G401.6 (cell line): ENCODE data around the gene HOMER3.
"Not testable (repeated sequence)": the region's sequence is repeated elsewhere in the genome, so short reads cannot be mapped to it uniquely, and the experiment has no call there.

ENCODE experiments used
- FAIRE-seq: peaks from 2 replicates; lab custom pipeline; 2012; peaks lifted over from hg19 to GRCh38; lab: Jason Lieb, UNC

HOMER3 gene

DNA sequence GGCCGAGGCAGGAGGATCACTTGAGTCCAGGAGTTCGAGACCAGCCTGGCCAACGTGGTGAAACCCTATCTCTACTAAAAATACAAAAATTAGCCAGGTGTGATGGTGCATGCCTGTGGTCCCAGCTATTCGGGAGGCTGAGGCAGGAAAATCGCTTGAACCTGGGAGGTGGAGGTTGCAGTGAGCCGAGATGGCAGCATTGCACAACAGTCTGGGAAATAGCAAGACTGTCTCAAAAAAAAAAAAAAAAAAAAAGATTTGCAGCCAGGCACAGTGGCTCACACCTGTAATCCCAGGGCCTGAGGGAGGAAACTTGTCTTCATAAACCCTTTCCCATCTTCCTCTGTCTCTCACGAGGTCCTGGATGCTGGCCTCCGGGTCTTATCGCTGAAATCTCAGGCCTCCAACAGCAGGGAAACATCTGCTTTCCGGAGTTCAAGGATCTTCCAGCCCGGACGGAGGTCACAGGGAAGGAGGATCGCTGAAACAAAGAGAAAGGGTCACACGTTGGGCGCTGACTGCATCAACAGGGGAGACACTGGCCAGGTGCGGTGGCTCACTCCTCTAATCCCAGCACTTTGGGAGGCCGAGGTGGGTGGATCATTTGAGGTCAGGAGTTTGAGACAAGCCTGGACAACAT lies 11.5 kb upstream of the HOMER3 start:
- FAIRE-seq, result not testable (repeated sequence)

- FAIRE-seq, result no peak
These were observed 10.8 kb upstream of the HOMER3 start for GRCh38 chr19:18951721-18952281.

DNA sequence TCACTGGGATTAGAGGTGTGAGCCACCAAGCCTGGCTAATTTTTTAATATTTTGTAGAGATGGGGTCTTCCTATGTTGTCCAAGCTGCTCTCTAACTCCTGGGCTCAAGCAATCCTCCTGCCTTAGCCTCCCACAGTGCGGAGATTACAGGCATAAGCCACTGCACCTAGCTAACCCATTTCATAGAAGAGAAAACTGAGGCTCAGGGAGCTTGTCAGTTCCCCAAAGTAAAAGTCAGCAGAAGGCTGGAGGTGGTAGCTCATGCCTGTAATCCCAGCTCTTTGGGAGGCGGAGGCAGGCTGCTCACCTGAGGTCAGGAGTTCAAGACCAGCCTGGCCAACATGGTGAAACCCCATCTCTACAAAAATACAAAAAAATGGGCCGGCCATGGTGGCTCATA lies 8.8 kb upstream of the HOMER3 start:
- no peak for FAIRE-seq

- no peak for FAIRE-seq
These were observed 7.9 kb upstream of the HOMER3 start for GRCh38 chr19:18948976-18949356.

- no peak for FAIRE-seq
These were observed 7.3 kb upstream of the HOMER3 start for GRCh38 chr19:18948075-18948975.

DNA sequence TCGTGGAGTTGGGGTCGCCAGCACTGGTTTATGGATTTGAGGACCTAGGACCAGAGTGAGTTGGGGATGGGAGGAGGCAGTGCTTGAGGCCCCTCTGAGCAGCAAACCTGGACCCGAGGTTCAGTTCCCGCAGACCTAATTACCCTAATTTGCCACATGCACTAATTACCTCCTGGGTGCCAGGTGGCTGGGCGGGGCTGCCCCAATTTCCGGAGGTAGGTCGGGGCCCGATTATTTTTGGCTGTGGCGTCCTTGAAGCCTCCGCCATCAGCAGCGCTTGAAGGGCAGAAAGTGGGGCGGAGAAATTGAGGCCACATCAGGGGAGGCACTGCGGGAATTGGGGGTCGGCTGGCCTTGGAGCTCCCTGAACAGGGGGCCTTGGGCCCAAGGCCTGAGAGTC lies 5.9 kb upstream of the HOMER3 start:
- no peak for FAIRE-seq

- no peak for FAIRE-seq
These were observed 5.3 kb upstream of the HOMER3 start for GRCh38 chr19:18946335-18946734.

DNA sequence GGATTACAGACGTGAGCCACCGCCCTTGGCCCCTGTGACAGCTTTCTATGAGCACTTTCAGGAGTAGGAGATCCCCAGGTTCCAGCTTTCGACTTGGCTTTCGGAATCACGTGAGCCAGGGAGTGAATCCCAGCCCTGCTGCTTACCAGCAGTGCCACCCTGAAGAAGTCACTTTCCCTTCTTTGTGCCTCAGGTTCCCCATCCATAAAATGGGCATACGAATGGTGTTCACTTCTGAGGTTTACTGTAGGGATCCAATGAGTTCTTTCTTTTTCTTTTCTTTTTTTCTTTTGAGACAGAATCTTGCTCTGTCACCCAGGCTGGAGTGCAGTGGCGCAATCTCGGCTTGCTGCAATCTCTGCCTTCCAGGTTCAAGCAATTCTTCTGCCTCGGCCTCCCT lies 4.3 kb upstream of the HOMER3 start:
- no peak for FAIRE-seq

DNA sequence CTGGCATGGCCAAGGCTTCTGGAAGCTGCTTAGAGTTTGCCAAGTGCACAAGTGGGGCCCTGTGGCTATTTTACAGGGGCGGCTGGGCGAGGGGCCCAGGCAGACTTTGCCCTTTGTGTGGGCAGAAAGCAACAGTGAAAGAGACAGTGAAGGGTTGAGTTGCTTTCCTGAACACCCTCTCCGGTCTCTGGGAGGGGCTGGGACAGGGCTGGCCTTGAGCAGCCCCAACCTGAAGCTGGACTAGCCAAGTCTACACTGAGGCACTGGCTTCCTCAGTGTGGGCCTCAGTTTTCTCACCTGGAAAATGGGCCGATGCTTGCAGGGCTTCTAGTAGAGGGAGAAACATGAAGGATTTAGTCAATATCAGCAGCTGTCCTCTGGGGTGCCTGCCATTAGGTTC lies 2.4 kb upstream of the HOMER3 start:
- no peak for FAIRE-seq

GRCh38 chr19:18942692-18943091 lies 1.7 kb upstream of the HOMER3 start:
- no peak for FAIRE-seq

GRCh38 chr19:18941628-18942354 lies 774 bp upstream of the HOMER3 start:
- FAIRE-seq, result no peak

GRCh38 chr19:18939922-18940768 lies 872 bp downstream of the HOMER3 start:
- no peak for FAIRE-seq

DNA sequence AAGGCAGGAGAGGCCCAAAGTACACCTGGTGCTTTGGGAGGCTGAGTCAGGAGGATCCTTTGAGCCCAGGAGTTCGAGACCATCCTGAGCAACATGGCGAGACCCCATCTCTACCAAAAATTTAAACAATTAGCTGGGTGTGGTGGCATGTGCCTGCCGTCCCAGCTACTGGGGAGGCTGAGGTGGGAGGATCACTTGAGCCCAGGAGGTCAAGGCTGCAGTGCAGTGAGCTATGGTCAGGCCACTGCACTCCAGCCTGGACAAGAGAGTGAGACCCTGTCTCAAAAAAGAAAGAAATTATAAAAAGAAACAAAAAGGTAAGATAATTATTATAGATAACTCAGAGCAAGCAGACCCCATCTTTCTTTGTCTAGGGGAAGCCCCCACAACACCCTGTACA lies 1.9 kb downstream of the HOMER3 start:
- FAIRE-seq, result no peak

DNA sequence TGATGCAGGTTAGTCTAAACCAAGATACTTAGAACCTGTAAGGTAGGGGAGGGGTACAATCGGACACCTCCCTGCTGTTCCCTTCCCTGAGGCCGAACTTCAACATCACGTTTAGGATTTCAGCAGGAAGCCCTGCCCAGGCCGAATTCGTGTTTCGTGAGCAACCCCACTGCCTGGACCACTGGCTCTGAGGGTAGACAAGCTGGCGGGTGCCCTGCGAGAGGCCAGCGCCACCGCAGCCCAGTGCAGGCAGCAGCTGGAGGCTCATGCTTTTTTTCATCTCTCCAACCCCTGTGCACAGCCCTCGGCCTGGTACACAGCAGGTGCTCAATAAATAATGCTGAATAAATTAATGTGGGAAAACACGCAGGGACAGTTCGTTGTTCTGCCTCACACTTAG lies 7.7 kb downstream of the HOMER3 start:
- no peak for FAIRE-seq

- FAIRE-seq, result no peak
These were observed 8.7 kb downstream of the HOMER3 start for GRCh38 chr19:18932216-18932841.

DNA sequence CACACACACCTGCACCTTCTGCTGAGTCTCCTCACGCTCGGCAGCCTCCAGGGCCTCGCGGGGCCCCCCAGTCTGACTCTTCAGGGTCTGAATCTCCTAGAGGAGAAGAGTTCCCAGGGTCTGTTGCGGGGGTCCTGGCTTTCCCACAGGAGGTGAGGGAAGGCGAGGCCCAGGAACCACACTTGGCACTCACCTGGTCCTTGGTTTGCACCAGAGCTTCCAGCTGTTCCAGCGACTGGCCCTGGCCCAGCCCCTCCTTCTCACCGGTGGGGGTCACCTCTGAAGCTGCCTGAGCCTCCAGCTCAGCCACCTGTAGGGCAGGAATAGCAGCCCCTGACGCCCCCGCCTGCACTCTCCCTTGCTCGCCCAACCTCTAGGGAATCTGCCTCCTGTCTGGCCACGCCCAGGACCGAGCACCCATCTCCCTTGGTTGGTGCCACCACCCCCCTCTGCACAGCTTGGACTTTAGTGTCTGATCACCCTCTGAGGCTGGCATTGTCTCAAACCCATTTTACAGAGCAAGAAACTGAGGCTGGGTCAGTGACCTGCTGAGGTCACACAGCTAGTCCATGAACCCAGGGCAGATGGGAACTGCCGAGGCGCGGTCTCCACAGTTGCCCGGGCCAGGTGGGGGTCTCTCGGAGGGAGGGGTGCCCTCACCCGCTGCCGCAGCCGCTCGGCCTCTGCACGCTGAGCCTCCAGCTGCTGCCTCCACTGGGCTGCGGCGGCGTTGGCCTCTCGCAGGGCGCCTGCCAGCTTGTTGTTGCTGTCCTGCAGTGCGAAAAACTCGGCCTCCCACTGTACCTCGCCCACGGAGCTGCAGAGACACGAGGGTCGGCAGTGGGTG lies 9.5 kb downstream of the HOMER3 start:
- FAIRE-seq, result no peak

DNA sequence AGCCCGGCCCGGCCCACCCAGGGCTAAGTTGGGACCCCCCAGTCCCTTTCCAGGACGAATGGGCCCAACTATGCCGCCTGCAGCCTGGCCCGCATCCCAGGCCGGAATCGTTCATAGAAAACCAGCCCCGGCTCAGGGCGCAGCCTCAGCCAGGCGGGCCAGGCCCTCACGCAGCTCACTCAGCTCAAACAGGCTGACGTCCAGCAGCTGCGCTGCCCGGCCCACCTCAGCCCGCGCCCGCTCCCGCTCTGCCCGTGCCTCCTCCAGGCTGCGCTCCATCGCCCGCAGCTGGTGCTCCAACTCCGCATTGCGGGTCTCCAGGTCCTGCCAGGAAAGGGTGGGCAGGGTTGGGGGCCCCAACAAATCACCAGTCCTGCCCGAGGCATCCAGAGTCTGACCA lies 11.7 kb downstream of the HOMER3 start:
- FAIRE-seq, result no peak

GRCh38 chr19:18928018-18928805 lies 12.8 kb downstream of the HOMER3 start:
- FAIRE-seq, result no peak

DNA sequence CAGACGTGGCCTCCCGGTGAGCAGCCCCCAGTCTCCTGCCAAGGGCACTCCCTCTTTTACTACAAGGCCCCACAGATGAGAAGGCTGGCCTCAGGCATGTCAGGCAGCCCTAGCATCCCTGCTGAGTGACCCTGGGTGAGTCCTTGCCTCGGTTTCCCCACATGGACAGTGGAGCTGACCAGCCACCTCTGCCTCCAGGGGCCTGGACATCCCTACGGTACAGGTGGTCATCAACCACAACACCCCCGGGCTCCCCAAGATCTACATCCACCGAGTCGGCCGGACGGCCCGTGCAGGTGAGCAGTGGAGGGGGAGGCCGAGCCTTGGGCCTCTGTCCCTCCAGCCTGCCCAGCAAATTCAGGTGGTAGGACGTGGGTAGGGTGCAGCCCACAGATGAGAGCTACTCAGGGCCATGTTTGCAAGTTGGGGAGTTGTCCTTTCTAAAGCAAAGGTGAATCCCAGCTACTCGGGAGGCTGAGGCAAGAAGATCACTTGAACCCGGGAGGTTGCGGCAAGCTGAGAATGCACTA lies 16.3 kb downstream of the HOMER3 start:
- no peak for FAIRE-seq
